ENCODE measurements around the gene BIRC5. TPM values are rescaled to one million over a fixed set of nuclear protein-coding genes. Genes with fewer than 3 reads are reported as not detected.
A peak's percentile ranks its signal among the peaks of the same experiment; 100 is the strongest.

The BIRC5 gene
- total RNA-seq, 4 donors from 2014 or later: 1.2 to 7.9 (median 3.6) TPM

DNA sequence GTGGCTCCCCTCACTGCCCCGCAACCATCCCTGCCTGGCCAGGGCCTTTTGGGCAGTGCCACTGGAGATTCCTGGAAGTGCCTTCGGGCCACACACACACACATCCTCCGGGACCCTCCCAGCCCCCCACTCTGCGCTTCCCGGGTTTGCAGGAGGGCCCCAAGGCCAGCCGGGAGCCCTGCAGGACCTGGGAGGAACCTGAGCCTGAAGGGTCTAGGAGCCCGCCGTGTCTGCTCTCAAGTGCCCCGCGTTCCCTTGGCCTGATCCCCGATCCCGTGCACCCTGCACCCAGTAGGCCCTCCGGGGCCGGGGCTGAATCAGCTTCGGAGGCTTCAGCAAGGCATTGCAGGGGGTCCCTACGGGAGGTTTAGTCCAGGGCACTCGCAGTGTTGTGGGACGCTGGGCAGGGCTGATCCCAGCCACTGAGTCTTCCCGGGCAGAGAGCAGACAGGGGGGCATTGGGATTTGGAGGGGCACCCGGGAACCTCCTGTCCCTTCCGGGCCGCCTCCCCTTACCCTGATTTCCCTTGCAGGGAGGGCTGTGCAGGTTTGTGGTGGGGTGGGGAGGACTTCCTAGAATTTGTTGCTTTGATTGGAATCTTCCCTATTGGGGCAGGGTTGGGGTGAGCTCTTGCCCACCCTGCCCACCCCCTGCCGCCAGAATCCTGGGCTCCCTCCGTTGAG is 54.3 kb downstream of the BIRC5 start:
- in situ Hi-C loops (cut with MboI; ENCODE audit: low pct_ligation_motif_present in 1 of 4, low pct_unique_long_range_greater_than_20kb in 1 of 4, low sequenced_read_pairs in 3 of 4): no loop called here
- Histone ChIP-seq H3K27me3 (peaks cover 26% of the 10 kb centered on the region), H3K36me3 (no peaks in the 10 kb centered on the region), H3K9me3 (no peaks in the 10 kb centered on the region), H3K4me1 (peaks cover 0 to 31% (median 8%) of the 10 kb centered on the region in 4 donors), H3K4me3 (no peak overlapping the region), H3K27ac (no peak overlapping the region)
- no peak for DNase-seq
- intact Hi-C loops (cut with DNase I; ENCODE audit: low total_unique reads): no loop called here
- WGBS, 2 donors (ENCODE audit: low coverage in 1 of 2): 59% methylated on average over 15 of the region's 24 CpGs; no CpG with 5 or more reads in 1 of the 2 donors
- TF ChIP-seq POLR2A (IDR thresholded peaks at IDR 0.05) (no peak), EP300 (IDR thresholded peaks at IDR 0.05; ENCODE audit: low read depth) (no peak), POLR2AphosphoS5 (IDR thresholded peaks at IDR 0.05) (no peak)
- TF ChIP-seq, protein P1, sequence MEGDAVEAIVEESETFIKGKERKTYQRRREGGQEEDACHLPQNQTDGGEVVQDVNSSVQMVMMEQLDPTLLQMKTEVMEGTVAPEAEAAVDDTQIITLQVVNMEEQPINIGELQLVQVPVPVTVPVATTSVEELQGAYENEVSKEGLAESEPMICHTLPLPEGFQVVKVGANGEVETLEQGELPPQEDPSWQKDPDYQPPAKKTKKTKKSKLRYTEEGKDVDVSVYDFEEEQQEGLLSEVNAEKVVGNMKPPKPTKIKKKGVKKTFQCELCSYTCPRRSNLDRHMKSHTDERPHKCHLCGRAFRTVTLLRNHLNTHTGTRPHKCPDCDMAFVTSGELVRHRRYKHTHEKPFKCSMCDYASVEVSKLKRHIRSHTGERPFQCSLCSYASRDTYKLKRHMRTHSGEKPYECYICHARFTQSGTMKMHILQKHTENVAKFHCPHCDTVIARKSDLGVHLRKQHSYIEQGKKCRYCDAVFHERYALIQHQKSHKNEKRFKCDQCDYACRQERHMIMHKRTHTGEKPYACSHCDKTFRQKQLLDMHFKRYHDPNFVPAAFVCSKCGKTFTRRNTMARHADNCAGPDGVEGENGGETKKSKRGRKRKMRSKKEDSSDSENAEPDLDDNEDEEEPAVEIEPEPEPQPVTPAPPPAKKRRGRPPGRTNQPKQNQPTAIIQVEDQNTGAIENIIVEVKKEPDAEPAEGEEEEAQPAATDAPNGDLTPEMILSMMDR (IDR thresholded peaks at IDR 0.05): no peak

DNA sequence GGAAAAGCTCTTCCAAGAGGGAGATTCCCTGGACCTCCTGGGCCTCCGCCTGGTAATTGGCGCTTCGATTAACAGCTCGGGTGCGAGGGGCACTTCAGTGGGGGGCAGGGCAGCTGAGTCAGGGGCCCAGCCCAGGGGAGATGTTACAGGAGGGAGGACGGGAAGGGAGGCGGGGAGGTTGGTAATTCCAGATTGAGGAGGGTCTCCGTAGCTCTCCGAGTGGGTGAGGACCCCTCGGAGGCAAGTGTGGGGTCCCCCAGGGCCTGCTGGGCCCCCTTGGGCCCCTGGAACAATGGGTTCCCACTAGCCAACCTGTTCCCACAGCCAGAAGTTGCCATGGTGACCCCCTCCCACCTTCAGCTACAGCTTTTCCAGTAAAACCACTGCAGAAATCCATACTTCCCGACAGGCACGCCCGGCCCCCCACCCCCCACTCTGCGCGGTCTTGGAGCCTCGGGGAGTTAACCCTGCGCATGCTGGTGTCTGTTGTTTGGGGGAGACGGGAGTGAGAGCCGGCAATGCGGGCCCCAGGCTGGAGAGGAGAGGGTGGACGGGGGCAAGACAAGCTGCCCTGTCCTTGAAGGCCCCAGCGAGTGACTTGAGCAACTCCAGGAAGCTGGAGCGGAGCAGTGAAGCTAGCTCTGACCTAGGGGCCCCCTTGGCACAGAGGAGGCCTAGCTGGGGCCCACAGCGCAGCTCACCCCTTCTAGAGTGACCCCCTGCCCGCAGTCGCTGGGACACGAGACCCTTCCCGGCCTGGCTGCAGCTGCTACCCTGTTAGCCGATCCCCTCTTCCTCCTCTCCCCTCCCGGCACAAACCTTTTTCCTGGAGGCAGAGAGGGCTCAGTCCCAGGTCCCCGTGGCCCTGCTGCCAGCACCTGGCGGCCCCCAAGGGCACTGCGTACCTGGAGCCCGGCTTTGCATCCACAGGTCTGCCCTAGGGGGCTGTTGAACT is 55.2 kb downstream of the BIRC5 start:
- H3K9me3 ChIP-seq: no peaks in the 10 kb centered on the region
- H3K27me3 ChIP-seq: peaks cover 26% of the 10 kb centered on the region
- no peak for DNase-seq
- H3K4me1 ChIP-seq: peaks cover 0 to 28% (median 8%) of the 10 kb centered on the region in 4 donors
- no peaks in the 10 kb centered on the region for H3K36me3 ChIP-seq
- 4 to 42% methylated on average over 4 to 32 of the region's 34 CpGs for WGBS, 2 donors (ENCODE audit: low coverage in 1 of 2)
- intact Hi-C loops (cut with DNase I; ENCODE audit: low total_unique reads): no loop called here
- H3K27ac ChIP-seq: peak overlapping the region in 1 of 4 donors; percentile 10
- no peak for TF ChIP-seq EP300 (IDR thresholded peaks at IDR 0.05; ENCODE audit: low read depth)
- TF ChIP-seq POLR2AphosphoS5 (IDR thresholded peaks at IDR 0.05): no peak
- TF ChIP-seq POLR2A (IDR thresholded peaks at IDR 0.05): no peak
- TF ChIP-seq, protein P1 (IDR thresholded peaks at IDR 0.05): no peak
- no peak overlapping the region for H3K4me3 ChIP-seq
- in situ Hi-C loops (cut with MboI; ENCODE audit: low pct_ligation_motif_present in 1 of 4, low pct_unique_long_range_greater_than_20kb in 1 of 4, low sequenced_read_pairs in 3 of 4): no loop called here

GRCh38 chr17:78269955-78270381 is 55.9 kb downstream of the BIRC5 start:
- intact Hi-C loops (cut with DNase I; ENCODE audit: low total_unique reads) (no loop called here), in situ Hi-C loops (cut with MboI; ENCODE audit: low pct_ligation_motif_present in 1 of 4, low pct_unique_long_range_greater_than_20kb in 1 of 4, low sequenced_read_pairs in 3 of 4) (no loop called here)
- Histone ChIP-seq H3K36me3 (no peaks in the 10 kb centered on the region), H3K27me3 (peaks cover 26% of the 10 kb centered on the region), H3K9me3 (no peaks in the 10 kb centered on the region), H3K4me1 (peaks cover 0 to 28% (median 8%) of the 10 kb centered on the region in 4 donors), H3K4me3 (no peak overlapping the region), H3K27ac (peak overlapping the region in 1 of 4 donors; percentile 10)
- 62% methylated on average over 8 of the region's 8 CpGs; no CpG with 5 or more reads in 1 of the 2 donors for WGBS, 2 donors (ENCODE audit: low coverage in 1 of 2)
- TF ChIP-seq EP300 (IDR thresholded peaks at IDR 0.05; ENCODE audit: low read depth): no peak
- TF ChIP-seq, protein P1 (IDR thresholded peaks at IDR 0.05): no peak
- TF ChIP-seq POLR2A (IDR thresholded peaks at IDR 0.05): no peak
- no peak for TF ChIP-seq POLR2AphosphoS5 (IDR thresholded peaks at IDR 0.05)
- no peak for DNase-seq
